ENCODE results near the gene RGS5.

The RGS5 gene

DNA sequence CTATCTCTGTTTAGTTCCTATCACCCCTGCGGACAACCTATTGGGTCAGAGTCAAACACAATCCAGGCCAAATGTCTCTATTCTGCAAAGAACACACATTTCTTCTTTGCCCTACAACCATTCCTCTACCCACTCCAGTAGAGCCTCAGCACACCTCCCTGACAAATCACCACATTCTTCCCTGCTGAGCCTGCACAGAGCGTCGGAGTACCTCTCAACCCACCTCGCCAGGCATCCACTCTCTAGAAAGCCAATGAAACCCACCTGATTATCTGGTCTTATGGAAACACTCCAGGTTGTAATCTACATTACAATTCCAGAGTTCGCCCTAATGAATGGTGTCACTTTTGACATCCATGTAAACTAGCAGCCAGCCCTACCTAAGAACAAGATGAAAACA lies 47.1 kb downstream of the RGS5 start:
- ATAC-seq, result no peak
- TF ChIP-seq TOX (CRISPR knock-in tag; IDR thresholded peaks at IDR 0.05; ENCODE audit: borderline replicate concordance) (no peak), ZFP30 (CRISPR knock-in tag; IDR thresholded peaks at IDR 0.05) (no peak), ZNF70 (CRISPR knock-in tag; IDR thresholded peaks at IDR 0.05) (no peak)
- TF ChIP-seq, protein P1, sequence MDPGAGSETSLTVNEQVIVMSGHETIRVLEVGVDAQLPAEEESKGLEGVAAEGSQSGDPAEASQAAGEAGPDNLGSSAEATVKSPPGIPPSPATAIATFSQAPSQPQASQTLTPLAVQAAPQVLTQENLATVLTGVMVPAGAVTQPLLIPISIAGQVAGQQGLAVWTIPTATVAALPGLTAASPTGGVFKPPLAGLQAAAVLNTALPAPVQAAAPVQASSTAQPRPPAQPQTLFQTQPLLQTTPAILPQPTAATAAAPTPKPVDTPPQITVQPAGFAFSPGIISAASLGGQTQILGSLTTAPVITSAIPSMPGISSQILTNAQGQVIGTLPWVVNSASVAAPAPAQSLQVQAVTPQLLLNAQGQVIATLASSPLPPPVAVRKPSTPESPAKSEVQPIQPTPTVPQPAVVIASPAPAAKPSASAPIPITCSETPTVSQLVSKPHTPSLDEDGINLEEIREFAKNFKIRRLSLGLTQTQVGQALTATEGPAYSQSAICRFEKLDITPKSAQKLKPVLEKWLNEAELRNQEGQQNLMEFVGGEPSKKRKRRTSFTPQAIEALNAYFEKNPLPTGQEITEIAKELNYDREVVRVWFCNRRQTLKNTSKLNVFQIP (CRISPR knock-in tag; IDR thresholded peaks at IDR 0.05; ENCODE audit: borderline replicate concordance, low read depth), result no peak
- TF ChIP-seq, protein P2, sequence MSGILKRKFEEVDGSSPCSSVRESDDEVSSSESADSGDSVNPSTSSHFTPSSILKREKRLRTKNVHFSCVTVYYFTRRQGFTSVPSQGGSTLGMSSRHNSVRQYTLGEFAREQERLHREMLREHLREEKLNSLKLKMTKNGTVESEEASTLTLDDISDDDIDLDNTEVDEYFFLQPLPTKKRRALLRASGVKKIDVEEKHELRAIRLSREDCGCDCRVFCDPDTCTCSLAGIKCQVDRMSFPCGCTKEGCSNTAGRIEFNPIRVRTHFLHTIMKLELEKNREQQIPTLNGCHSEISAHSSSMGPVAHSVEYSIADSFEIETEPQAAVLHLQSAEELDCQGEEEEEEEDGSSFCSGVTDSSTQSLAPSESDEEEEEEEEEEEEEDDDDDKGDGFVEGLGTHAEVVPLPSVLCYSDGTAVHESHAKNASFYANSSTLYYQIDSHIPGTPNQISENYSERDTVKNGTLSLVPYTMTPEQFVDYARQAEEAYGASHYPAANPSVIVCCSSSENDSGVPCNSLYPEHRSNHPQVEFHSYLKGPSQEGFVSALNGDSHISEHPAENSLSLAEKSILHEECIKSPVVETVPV (CRISPR knock-in tag; IDR thresholded peaks at IDR 0.05), result no peak

DNA sequence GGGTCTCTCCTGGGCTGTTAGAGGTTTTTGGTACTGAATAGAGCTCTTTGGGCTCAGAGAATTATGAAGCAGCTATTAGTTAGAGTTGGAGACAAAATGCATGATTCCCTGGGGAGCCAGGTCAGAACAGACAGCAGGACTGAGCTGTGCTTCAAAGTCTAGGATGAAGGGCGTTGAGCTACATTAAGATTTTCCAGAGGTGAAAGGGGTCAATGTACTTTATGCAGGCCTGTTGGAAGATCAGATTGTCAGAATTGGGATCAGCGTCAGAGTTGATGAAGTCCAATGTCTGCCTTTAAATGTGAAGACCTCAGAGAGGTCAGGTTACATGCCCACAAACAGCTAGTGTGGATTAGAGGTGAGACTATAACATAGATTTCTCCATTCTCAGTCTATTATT lies 53.8 kb downstream of the RGS5 start:
- no peak for TF ChIP-seq ZNF70 (CRISPR knock-in tag; IDR thresholded peaks at IDR 0.05)
- TF ChIP-seq, protein P3, sequence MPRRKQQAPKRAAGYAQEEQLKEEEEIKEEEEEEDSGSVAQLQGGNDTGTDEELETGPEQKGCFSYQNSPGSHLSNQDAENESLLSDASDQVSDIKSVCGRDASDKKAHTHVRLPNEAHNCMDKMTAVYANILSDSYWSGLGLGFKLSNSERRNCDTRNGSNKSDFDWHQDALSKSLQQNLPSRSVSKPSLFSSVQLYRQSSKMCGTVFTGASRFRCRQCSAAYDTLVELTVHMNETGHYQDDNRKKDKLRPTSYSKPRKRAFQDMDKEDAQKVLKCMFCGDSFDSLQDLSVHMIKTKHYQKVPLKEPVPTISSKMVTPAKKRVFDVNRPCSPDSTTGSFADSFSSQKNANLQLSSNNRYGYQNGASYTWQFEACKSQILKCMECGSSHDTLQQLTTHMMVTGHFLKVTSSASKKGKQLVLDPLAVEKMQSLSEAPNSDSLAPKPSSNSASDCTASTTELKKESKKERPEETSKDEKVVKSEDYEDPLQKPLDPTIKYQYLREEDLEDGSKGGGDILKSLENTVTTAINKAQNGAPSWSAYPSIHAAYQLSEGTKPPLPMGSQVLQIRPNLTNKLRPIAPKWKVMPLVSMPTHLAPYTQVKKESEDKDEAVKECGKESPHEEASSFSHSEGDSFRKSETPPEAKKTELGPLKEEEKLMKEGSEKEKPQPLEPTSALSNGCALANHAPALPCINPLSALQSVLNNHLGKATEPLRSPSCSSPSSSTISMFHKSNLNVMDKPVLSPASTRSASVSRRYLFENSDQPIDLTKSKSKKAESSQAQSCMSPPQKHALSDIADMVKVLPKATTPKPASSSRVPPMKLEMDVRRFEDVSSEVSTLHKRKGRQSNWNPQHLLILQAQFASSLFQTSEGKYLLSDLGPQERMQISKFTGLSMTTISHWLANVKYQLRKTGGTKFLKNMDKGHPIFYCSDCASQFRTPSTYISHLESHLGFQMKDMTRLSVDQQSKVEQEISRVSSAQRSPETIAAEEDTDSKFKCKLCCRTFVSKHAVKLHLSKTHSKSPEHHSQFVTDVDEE (CRISPR knock-in tag; IDR thresholded peaks at IDR 0.05), result no peak
- no peak for TF ChIP-seq TCF4 (CRISPR knock-in tag; IDR thresholded peaks at IDR 0.05; ENCODE audit: borderline replicate concordance)
- TF ChIP-seq ARNTL (CRISPR knock-in tag; IDR thresholded peaks at IDR 0.05; ENCODE audit: borderline replicate concordance, low read depth), result no peak
- TF ChIP-seq, protein P1 (CRISPR knock-in tag; IDR thresholded peaks at IDR 0.05; ENCODE audit: borderline replicate concordance, low read depth), result no peak
- no peak for TF ChIP-seq ZNF565 (CRISPR knock-in tag; conservative IDR thresholded peaks at IDR 0.05; ENCODE audit: low read depth)
- no peak for TF ChIP-seq ZFP3 (CRISPR knock-in tag; IDR thresholded peaks at IDR 0.05)
- no peak for TF ChIP-seq ISL1 (CRISPR knock-in tag; IDR thresholded peaks at IDR 0.05)
- no peak for TF ChIP-seq TOX (CRISPR knock-in tag; IDR thresholded peaks at IDR 0.05; ENCODE audit: borderline replicate concordance)
- TF ChIP-seq, protein P4, sequence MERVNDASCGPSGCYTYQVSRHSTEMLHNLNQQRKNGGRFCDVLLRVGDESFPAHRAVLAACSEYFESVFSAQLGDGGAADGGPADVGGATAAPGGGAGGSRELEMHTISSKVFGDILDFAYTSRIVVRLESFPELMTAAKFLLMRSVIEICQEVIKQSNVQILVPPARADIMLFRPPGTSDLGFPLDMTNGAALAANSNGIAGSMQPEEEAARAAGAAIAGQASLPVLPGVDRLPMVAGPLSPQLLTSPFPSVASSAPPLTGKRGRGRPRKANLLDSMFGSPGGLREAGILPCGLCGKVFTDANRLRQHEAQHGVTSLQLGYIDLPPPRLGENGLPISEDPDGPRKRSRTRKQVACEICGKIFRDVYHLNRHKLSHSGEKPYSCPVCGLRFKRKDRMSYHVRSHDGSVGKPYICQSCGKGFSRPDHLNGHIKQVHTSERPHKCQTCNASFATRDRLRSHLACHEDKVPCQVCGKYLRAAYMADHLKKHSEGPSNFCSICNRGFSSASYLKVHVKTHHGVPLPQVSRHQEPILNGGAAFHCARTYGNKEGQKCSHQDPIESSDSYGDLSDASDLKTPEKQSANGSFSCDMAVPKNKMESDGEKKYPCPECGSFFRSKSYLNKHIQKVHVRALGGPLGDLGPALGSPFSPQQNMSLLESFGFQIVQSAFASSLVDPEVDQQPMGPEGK (CRISPR knock-in tag; IDR thresholded peaks at IDR 0.05; ENCODE audit: borderline replicate concordance), result no peak
- no peak for TF ChIP-seq BACH2 (CRISPR knock-in tag; IDR thresholded peaks at IDR 0.05; ENCODE audit: borderline replicate concordance)
- TF ChIP-seq ZFP30 (CRISPR knock-in tag; IDR thresholded peaks at IDR 0.05), result no peak
- TF ChIP-seq GLIS3 (CRISPR knock-in tag; IDR thresholded peaks at IDR 0.05), result no peak
- TF ChIP-seq ZNF8 (CRISPR knock-in tag; IDR thresholded peaks at IDR 0.05), result no peak
- no peak for TF ChIP-seq PPARA (CRISPR knock-in tag; IDR thresholded peaks at IDR 0.05; ENCODE audit: borderline replicate concordance)
- no peak for TF ChIP-seq ESRRG (CRISPR knock-in tag; IDR thresholded peaks at IDR 0.05)
- no peak for ATAC-seq

DNA sequence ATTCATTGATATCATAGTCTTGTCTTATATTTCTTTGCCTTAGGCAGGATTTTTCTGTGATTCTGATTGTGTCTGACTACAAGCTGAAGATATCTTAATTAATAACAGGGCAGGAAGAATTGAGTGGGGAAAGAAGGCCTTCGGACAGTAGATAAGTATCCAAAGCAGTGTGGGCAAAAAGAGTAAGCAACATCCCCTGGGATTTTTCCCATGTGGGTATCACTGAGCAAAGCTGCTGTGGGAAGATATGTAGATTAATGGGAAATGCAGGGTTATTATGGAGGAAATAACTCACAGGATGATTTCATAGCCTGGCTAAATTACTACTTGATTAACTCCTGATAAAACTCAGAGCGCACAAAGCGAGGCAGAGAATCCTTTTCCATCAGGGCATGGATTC lies 55.7 kb downstream of the RGS5 start:
- peak; percentile 54 for ATAC-seq
- TF ChIP-seq ZC3H10 (CRISPR knock-in tag; IDR thresholded peaks at IDR 0.05) (no peak), ARNTL (CRISPR knock-in tag; IDR thresholded peaks at IDR 0.05; ENCODE audit: borderline replicate concordance, low read depth) (no peak), SNAI2 (CRISPR knock-in tag; IDR thresholded peaks at IDR 0.05) (peak; percentile 44), TOX (CRISPR knock-in tag; IDR thresholded peaks at IDR 0.05; ENCODE audit: borderline replicate concordance) (no peak), TCF4 (CRISPR knock-in tag; IDR thresholded peaks at IDR 0.05; ENCODE audit: borderline replicate concordance) (peak; percentile 78)
- TF ChIP-seq, protein P3 (CRISPR knock-in tag; IDR thresholded peaks at IDR 0.05), result peak; percentile 51; the same call in 1 of the 2 replicates

Data from SK-N-SH treated with all-trans-retinoic acid at 6 μM for 48 hours (cell line).